HEK293 (cell line): ENCODE data around the gene AIG1.
"Not testable (repeated sequence)": the region's sequence is repeated elsewhere in the genome, so short reads cannot be mapped to it uniquely, and the experiment has no call there.

Source experiments
- CTCF ChIA-PET: fragments of 350-600 bp; formaldehyde crosslinking; extraction: SDS; loops from one replicate; lab custom pipeline; 2021; ENCODE audit warnings: antibody characterized with exemption; lab: Yijun Ruan, JAX
- POLR2A ChIA-PET: fragments of 300-600 bp; formaldehyde crosslinking; extraction: SDS; loops from one replicate; lab custom pipeline; 2020; ENCODE audit warnings: antibody characterized with exemption, inconsistent platforms; lab: Yijun Ruan, JAX
- H3K27ac ChIP-seq: fragments of 200-500 bp; sonication (Bioruptor generic); 2 replicates; pipeline ENCODE4 v1.5.1; 2014; ENCODE audit warnings: low read depth, low read length, control low read depth, inconsistent platforms; ENCODE audit errors: extremely low read depth
- H3K36me3 ChIP-seq, 2 experiments: fragments of 200-500 bp in 1 of 2; sonication (Bioruptor generic) in 1 of 2; 1 replicate in 1 of 2; 2 replicates in 1 of 2; pipeline ENCODE4 v1.5.1; 2014 to 2017; ENCODE audit warnings: inconsistent platforms in 2 of 2, low read length in 2 of 2; ENCODE audit not compliant: control insufficient read depth in 2 of 2, insufficient read depth in 1 of 2
- H3K4me1 ChIP-seq: fragments of 200-500 bp; sonication (Bioruptor generic); 2 replicates; pipeline ENCODE4 v1.5.1; 2014; ENCODE audit warnings: mild to moderate bottlenecking, low read length, inconsistent platforms; ENCODE audit not compliant: control insufficient read depth, insufficient read depth
- H3K4me3 ChIP-seq: 2 replicates; pipeline ENCODE4 v1.5.1; 2011; ENCODE audit warnings: low read depth, mild to moderate bottlenecking, control low read depth, low read length, moderate library complexity
- H3K9me3 ChIP-seq: fragments of 200-500 bp; sonication (Bioruptor generic); 2 replicates; pipeline ENCODE4 v1.5.1; 2014; ENCODE audit warnings: low read depth, low read length, inconsistent platforms; ENCODE audit not compliant: control insufficient read depth, insufficient read depth
- BCL11B ChIP-seq: fragments of 450-650 bp; formaldehyde crosslinking; IDR thresholded peaks from 2 replicates; pipeline ENCODE4 v1.5.1; 2016; ENCODE audit warnings: low read depth, missing biosample characterization, missing genetic modification characterization
- CTCF ChIP-seq: fragments of 450-650 bp; formaldehyde crosslinking; IDR thresholded peaks from 2 replicates; pipeline ENCODE4 v1.5.1; 2016; ENCODE audit warnings: missing biosample characterization, missing genetic modification characterization
- EGR2 ChIP-seq: fragments of 450-650 bp; formaldehyde crosslinking; IDR thresholded peaks from 2 replicates; pipeline ENCODE4 v1.5.1; 2016; ENCODE audit warnings: low read depth, missing biosample characterization, missing genetic modification characterization
- GLI2 ChIP-seq: fragments of 450-650 bp; formaldehyde crosslinking; IDR thresholded peaks from 2 replicates; pipeline ENCODE4; 2017; ENCODE audit warnings: missing biosample characterization, missing genetic modification characterization, low read depth, borderline replicate concordance
- INSM2 ChIP-seq: fragments of 450-650 bp; formaldehyde crosslinking; IDR thresholded peaks from 2 replicates; pipeline ENCODE4 v1.5.1; 2016; ENCODE audit warnings: missing biosample characterization, missing genetic modification characterization
- KLF1 ChIP-seq: fragments of 450-650 bp; formaldehyde crosslinking; IDR thresholded peaks from 2 replicates; pipeline ENCODE4 v1.5.1; 2016; ENCODE audit warnings: missing biosample characterization, missing genetic modification characterization
- OVOL3 ChIP-seq: fragments of 450-650 bp; formaldehyde crosslinking; IDR thresholded peaks from 2 replicates; pipeline ENCODE4 v1.5.1; 2016; ENCODE audit warnings: missing biosample characterization, missing genetic modification characterization
- SCRT2 ChIP-seq: fragments of 450-650 bp; formaldehyde crosslinking; IDR thresholded peaks from 2 replicates; pipeline ENCODE4 v1.5.1; 2016; ENCODE audit warnings: missing biosample characterization, missing genetic modification characterization
- ZBTB20 ChIP-seq: fragments of 450-650 bp; formaldehyde crosslinking; IDR thresholded peaks from 2 replicates; pipeline ENCODE4 v1.5.1; 2016; ENCODE audit warnings: missing biosample characterization, missing genetic modification characterization
- ZBTB21 ChIP-seq: fragments of 450-650 bp; formaldehyde crosslinking; IDR thresholded peaks from 2 replicates; pipeline ENCODE4 v1.5.1; 2017; ENCODE audit warnings: missing biosample characterization, missing genetic modification characterization
- ZBTB48 ChIP-seq: fragments of 450-650 bp; formaldehyde crosslinking; IDR thresholded peaks from 2 replicates; pipeline ENCODE4 v1.5.1; 2016; ENCODE audit warnings: missing biosample characterization, missing genetic modification characterization
- ZFHX2 ChIP-seq: fragments of 450-650 bp; formaldehyde crosslinking; conservative IDR thresholded peaks from 2 replicates; pipeline ENCODE4 v1.5.1; 2016; ENCODE audit warnings: missing biosample characterization, missing genetic modification characterization
- ZFP37 ChIP-seq: fragments of 450-650 bp; formaldehyde crosslinking; IDR thresholded peaks from 2 replicates; pipeline ENCODE4 v1.5.1; 2016; ENCODE audit warnings: missing biosample characterization, missing genetic modification characterization
- ZIC2 ChIP-seq: fragments of 450-650 bp; formaldehyde crosslinking; IDR thresholded peaks from 2 replicates; pipeline ENCODE4 v1.5.1; 2016; ENCODE audit warnings: missing biosample characterization, missing genetic modification characterization
- ZNF148 ChIP-seq: fragments of 450-650 bp; formaldehyde crosslinking; IDR thresholded peaks from 2 replicates; pipeline ENCODE4 v1.5.0; 2017; ENCODE audit warnings: missing biosample characterization, missing genetic modification characterization, borderline replicate concordance
- ZNF16 ChIP-seq: fragments of 450-650 bp; formaldehyde crosslinking; IDR thresholded peaks from 2 replicates; pipeline ENCODE4 v1.5.1; 2016; ENCODE audit warnings: low read depth, missing biosample characterization, missing genetic modification characterization
- ZNF23 ChIP-seq: fragments of 450-650 bp; formaldehyde crosslinking; IDR thresholded peaks from 2 replicates; pipeline ENCODE4 v1.5.1; 2016; ENCODE audit warnings: missing biosample characterization, missing genetic modification characterization, borderline replicate concordance
- ZNF239 ChIP-seq: fragments of 450-650 bp; formaldehyde crosslinking; IDR thresholded peaks from 2 replicates; pipeline ENCODE4 v1.5.1; 2016; ENCODE audit warnings: missing biosample characterization, missing genetic modification characterization
- ZNF416 ChIP-seq: fragments of 450-650 bp; formaldehyde crosslinking; IDR thresholded peaks from 2 replicates; pipeline ENCODE4 v1.5.1; 2016; ENCODE audit warnings: missing biosample characterization, missing genetic modification characterization
- ZNF518A ChIP-seq: fragments of 450-650 bp; formaldehyde crosslinking; conservative IDR thresholded peaks from 2 replicates; pipeline ENCODE4 v1.5.1; 2016; ENCODE audit warnings: low read depth, missing biosample characterization, missing genetic modification characterization
- ZNF670 ChIP-seq: fragments of 450-650 bp; formaldehyde crosslinking; IDR thresholded peaks from 2 replicates; pipeline ENCODE4 v1.5.1; 2016; ENCODE audit warnings: missing biosample characterization, missing genetic modification characterization, low read depth
- ZSCAN16 ChIP-seq: fragments of 450-650 bp; formaldehyde crosslinking; IDR thresholded peaks from 2 replicates; pipeline ENCODE4 v1.5.1; 2016; ENCODE audit warnings: missing biosample characterization, missing genetic modification characterization
- TF ChIP-seq, protein P1 (sequence below): fragments of 450-650 bp; formaldehyde crosslinking; IDR thresholded peaks from 2 replicates; pipeline ENCODE4 v1.5.1; 2016; ENCODE audit warnings: missing biosample characterization, missing genetic modification characterization

AIG1 gene

GRCh38 chr6:143018955-143019354 lies 41.7 kb upstream of the AIG1 start:
- Histone ChIP-seq H3K36me3 (no peaks in the 10 kb centered on the region), H3K9me3 (no peaks in the 10 kb centered on the region), H3K27ac (no peak overlapping the region), H3K4me3 (no peak overlapping the region), H3K4me1 (no peaks in the 10 kb centered on the region)
- CTCF ChIA-PET, result interaction anchor here (0.7 to 1.0 kb wide), 2 partner anchors 198 to 327 kb away, joined by 3 read pairs; no protein-coding TSS in a partner anchor
- POLR2A ChIA-PET, result interaction anchor here (0.7 kb wide), 1 partner anchor 12 kb away, joined by 3 read pairs; no protein-coding TSS in a partner anchor
- TF ChIP-seq, protein P1, sequence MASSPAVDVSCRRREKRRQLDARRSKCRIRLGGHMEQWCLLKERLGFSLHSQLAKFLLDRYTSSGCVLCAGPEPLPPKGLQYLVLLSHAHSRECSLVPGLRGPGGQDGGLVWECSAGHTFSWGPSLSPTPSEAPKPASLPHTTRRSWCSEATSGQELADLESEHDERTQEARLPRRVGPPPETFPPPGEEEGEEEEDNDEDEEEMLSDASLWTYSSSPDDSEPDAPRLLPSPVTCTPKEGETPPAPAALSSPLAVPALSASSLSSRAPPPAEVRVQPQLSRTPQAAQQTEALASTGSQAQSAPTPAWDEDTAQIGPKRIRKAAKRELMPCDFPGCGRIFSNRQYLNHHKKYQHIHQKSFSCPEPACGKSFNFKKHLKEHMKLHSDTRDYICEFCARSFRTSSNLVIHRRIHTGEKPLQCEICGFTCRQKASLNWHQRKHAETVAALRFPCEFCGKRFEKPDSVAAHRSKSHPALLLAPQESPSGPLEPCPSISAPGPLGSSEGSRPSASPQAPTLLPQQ (tag by site-specific recombination), result no peak
- no peak for TF ChIP-seq ZNF518A (tag by site-specific recombination)
- no peak for TF ChIP-seq INSM2
- no peak for TF ChIP-seq ZNF148 (tag by site-specific recombination)
- TF ChIP-seq ZNF16, result no peak
- no peak for TF ChIP-seq ZBTB20
- TF ChIP-seq EGR2 (tag by site-specific recombination), result peak; percentile 49
- no peak for TF ChIP-seq ZSCAN16
- no peak for TF ChIP-seq ZFP37 (tag by site-specific recombination)
- no peak for TF ChIP-seq ZNF23 (tag by site-specific recombination)
- TF ChIP-seq GLI2 (tag by site-specific recombination), result no peak
- no peak for TF ChIP-seq ZBTB48
- TF ChIP-seq ZIC2 (tag by site-specific recombination), result no peak
- no peak for TF ChIP-seq BCL11B (tag by site-specific recombination)
- no peak for TF ChIP-seq ZNF416
- TF ChIP-seq ZFHX2 (tag by site-specific recombination), result peak; percentile 65
- 0 out of 2 replicates have a peak, but pooled peaks have one; percentile 49 for TF ChIP-seq SCRT2 (tag by site-specific recombination)
- TF ChIP-seq OVOL3 (tag by site-specific recombination), result no peak
- no peak for TF ChIP-seq KLF1 (tag by site-specific recombination)
- TF ChIP-seq CTCF (tag by site-specific recombination), result no peak
- no peak for TF ChIP-seq ZNF670 (tag by site-specific recombination)
- no peak for TF ChIP-seq ZBTB21 (tag by site-specific recombination)
- TF ChIP-seq ZNF239 (tag by site-specific recombination), result no peak

- H3K4me3 ChIP-seq, H3K36me3 ChIP-seq, POLR2A ChIA-PET, H3K4me1 ChIP-seq, H3K9me3 ChIP-seq, CTCF ChIA-PET, H3K27ac ChIP-seq: not testable (repeated sequence)
These were observed 39.8 kb upstream of the AIG1 start for GRCh38 chr6:143020862-143021261.
